ENCODE data around the gene SERPINA7. TPM values are rescaled to one million over a fixed set of nuclear protein-coding genes. Genes with fewer than 3 reads are reported as not detected.

SERPINA7 gene
- total and polyA plus RNA-seq, 2 of the 13 experiments (the other 11 are each of a cell fraction or from before 2014, with no cell fraction given), result 315 to 456 TPM

DNA sequence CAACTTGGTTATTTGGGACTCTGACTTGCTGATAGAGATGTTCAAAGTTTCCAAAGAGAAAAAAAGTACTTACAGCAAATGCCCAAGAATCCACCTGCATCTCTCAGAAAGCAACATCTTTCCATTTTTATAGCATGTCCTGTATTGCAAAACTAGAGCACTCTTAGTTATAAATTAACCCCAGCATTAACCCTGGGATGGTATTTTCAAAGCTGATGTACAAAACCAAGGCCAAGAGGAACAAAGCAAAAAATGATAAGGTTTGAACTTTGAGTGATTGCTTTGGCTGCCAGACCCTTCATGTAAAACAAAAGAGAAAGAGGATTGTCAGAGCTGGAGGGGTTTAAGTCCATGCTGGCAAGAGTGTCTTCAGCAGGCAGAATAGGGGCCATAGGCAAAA, at the start of gene SERPINA7 (continued):
- TF ChIP-seq POLR2AphosphoS5 (IDR thresholded peaks at IDR 0.05; ENCODE audit: low read depth, low read length) (peak; percentile 81), RARA (CRISPR knock-in tag; IDR thresholded peaks at IDR 0.05) (peak; percentile 58), ZNF530 (CRISPR knock-in tag; IDR thresholded peaks at IDR 0.05; ENCODE audit: low read depth) (no peak), HNF4A (CRISPR knock-in tag; IDR thresholded peaks at IDR 0.05) (peak; percentile 86), MXD4 (CRISPR knock-in tag; IDR thresholded peaks at IDR 0.05) (no peak), MXI1 (IDR thresholded peaks at IDR 0.05; ENCODE audit: borderline replicate concordance, low read depth, low read length) (peak; percentile 17; the same call in 1 of the 3 replicates), FOXA3 (CRISPR knock-in tag; IDR thresholded peaks at IDR 0.05) (peak; percentile 64), ZNF652 (CRISPR knock-in tag; IDR thresholded peaks at IDR 0.05; ENCODE audit: borderline replicate concordance, low read depth) (peak; percentile 88), SOX6 (IDR thresholded peaks at IDR 0.05) (no peak), SOX6 (CRISPR knock-in tag; IDR thresholded peaks at IDR 0.05) (peak; percentile 99), ZNF331 (CRISPR knock-in tag; IDR thresholded peaks at IDR 0.05) (peak; percentile 22; the same call in 1 of the 2 replicates), TCF7L2 (IDR thresholded peaks at IDR 0.05; ENCODE audit: low read depth, low read length) (peak; percentile 73; the same call in 1 of the 2 replicates), ATF1 (CRISPR knock-in tag; IDR thresholded peaks at IDR 0.05) (peak; percentile 43; the same call in 1 of the 2 replicates), ISL2 (CRISPR knock-in tag; IDR thresholded peaks at IDR 0.05) (peak; percentile 86)
- TF ChIP-seq, protein P1, sequence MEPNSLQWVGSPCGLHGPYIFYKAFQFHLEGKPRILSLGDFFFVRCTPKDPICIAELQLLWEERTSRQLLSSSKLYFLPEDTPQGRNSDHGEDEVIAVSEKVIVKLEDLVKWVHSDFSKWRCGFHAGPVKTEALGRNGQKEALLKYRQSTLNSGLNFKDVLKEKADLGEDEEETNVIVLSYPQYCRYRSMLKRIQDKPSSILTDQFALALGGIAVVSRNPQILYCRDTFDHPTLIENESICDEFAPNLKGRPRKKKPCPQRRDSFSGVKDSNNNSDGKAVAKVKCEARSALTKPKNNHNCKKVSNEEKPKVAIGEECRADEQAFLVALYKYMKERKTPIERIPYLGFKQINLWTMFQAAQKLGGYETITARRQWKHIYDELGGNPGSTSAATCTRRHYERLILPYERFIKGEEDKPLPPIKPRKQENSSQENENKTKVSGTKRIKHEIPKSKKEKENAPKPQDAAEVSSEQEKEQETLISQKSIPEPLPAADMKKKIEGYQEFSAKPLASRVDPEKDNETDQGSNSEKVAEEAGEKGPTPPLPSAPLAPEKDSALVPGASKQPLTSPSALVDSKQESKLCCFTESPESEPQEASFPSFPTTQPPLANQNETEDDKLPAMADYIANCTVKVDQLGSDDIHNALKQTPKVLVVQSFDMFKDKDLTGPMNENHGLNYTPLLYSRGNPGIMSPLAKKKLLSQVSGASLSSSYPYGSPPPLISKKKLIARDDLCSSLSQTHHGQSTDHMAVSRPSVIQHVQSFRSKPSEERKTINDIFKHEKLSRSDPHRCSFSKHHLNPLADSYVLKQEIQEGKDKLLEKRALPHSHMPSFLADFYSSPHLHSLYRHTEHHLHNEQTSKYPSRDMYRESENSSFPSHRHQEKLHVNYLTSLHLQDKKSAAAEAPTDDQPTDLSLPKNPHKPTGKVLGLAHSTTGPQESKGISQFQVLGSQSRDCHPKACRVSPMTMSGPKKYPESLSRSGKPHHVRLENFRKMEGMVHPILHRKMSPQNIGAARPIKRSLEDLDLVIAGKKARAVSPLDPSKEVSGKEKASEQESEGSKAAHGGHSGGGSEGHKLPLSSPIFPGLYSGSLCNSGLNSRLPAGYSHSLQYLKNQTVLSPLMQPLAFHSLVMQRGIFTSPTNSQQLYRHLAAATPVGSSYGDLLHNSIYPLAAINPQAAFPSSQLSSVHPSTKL (CRISPR knock-in tag; IDR thresholded peaks at IDR 0.05), result peak; percentile 82
- TF ChIP-seq, protein P2, sequence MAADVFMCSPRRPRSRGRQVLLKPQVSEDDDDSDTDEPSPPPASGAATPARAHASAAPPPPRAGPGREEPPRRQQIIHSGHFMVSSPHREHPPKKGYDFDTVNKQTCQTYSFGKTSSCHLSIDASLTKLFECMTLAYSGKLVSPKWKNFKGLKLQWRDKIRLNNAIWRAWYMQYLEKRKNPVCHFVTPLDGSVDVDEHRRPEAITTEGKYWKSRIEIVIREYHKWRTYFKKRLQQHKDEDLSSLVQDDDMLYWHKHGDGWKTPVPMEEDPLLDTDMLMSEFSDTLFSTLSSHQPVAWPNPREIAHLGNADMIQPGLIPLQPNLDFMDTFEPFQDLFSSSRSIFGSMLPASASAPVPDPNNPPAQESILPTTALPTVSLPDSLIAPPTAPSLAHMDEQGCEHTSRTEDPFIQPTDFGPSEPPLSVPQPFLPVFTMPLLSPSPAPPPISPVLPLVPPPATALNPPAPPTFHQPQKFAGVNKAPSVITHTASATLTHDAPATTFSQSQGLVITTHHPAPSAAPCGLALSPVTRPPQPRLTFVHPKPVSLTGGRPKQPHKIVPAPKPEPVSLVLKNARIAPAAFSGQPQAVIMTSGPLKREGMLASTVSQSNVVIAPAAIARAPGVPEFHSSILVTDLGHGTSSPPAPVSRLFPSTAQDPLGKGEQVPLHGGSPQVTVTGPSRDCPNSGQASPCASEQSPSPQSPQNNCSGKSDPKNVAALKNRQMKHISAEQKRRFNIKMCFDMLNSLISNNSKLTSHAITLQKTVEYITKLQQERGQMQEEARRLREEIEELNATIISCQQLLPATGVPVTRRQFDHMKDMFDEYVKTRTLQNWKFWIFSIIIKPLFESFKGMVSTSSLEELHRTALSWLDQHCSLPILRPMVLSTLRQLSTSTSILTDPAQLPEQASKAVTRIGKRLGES (CRISPR knock-in tag; IDR thresholded peaks at IDR 0.05; ENCODE audit: borderline replicate concordance), result no peak
- TF ChIP-seq, protein P3, sequence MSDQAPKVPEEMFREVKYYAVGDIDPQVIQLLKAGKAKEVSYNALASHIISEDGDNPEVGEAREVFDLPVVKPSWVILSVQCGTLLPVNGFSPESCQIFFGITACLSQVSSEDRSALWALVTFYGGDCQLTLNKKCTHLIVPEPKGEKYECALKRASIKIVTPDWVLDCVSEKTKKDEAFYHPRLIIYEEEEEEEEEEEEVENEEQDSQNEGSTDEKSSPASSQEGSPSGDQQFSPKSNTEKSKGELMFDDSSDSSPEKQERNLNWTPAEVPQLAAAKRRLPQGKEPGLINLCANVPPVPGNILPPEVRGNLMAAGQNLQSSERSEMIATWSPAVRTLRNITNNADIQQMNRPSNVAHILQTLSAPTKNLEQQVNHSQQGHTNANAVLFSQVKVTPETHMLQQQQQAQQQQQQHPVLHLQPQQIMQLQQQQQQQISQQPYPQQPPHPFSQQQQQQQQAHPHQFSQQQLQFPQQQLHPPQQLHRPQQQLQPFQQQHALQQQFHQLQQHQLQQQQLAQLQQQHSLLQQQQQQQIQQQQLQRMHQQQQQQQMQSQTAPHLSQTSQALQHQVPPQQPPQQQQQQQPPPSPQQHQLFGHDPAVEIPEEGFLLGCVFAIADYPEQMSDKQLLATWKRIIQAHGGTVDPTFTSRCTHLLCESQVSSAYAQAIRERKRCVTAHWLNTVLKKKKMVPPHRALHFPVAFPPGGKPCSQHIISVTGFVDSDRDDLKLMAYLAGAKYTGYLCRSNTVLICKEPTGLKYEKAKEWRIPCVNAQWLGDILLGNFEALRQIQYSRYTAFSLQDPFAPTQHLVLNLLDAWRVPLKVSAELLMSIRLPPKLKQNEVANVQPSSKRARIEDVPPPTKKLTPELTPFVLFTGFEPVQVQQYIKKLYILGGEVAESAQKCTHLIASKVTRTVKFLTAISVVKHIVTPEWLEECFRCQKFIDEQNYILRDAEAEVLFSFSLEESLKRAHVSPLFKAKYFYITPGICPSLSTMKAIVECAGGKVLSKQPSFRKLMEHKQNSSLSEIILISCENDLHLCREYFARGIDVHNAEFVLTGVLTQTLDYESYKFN (CRISPR knock-in tag; conservative IDR thresholded peaks at IDR 0.05), result peak; percentile 89
- TF ChIP-seq, protein P4, sequence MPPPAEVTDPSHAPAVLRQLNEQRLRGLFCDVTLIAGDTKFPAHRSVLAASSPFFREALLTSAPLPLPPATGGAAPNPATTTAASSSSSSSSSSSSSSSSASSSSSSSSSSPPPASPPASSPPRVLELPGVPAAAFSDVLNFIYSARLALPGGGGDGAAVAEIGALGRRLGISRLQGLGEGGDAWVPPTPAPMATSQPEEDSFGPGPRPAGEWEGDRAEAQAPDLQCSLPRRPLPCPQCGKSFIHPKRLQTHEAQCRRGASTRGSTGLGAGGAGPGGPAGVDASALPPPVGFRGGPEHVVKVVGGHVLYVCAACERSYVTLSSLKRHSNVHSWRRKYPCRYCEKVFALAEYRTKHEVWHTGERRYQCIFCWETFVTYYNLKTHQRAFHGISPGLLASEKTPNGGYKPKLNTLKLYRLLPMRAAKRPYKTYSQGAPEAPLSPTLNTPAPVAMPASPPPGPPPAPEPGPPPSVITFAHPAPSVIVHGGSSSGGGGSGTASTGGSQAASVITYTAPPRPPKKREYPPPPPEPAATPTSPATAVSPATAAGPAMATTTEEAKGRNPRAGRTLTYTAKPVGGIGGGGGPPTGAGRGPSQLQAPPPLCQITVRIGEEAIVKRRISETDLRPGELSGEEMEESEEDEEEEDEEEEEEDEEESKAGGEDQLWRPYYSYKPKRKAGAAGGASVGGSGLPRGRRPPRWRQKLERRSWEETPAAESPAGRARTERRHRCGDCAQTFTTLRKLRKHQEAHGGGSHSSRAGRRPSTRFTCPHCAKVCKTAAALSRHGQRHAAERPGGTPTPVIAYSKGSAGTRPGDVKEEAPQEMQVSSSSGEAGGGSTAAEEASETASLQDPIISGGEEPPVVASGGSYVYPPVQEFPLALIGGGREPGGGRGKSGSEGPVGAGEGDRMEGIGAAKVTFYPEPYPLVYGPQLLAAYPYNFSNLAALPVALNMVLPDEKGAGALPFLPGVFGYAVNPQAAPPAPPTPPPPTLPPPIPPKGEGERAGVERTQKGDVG (CRISPR knock-in tag; IDR thresholded peaks at IDR 0.05; ENCODE audit: borderline replicate concordance), result no peak

Data from HepG2 (cell line).